Measurements from ENCODE around the gene TSKS. TPM values are rescaled to one million over a fixed set of nuclear protein-coding genes. Genes with fewer than 3 reads are reported as not detected.

TSKS gene
- total RNA-seq, 1 donor from 2014 or later, result 0.24 TPM

GRCh38 chr19:49691243-49692146 is 71.6 kb downstream of the TSKS start:
- intact Hi-C loops (cut with DNase I), result no loop called here
- DNase-seq (ENCODE audit: low spot score), result no peak

GRCh38 chr19:49690656-49691242 is 72.4 kb downstream of the TSKS start, which contains the start of gene CPT1C:
TSS of gene CPT1C (plus strand) at chr19:49691116. CDS start at chr19:49692253, 1,137 bp downstream.
- intact Hi-C loops (cut with DNase I), result no loop called here
- DNase-seq (ENCODE audit: low spot score), result peak; percentile 86

DNA sequence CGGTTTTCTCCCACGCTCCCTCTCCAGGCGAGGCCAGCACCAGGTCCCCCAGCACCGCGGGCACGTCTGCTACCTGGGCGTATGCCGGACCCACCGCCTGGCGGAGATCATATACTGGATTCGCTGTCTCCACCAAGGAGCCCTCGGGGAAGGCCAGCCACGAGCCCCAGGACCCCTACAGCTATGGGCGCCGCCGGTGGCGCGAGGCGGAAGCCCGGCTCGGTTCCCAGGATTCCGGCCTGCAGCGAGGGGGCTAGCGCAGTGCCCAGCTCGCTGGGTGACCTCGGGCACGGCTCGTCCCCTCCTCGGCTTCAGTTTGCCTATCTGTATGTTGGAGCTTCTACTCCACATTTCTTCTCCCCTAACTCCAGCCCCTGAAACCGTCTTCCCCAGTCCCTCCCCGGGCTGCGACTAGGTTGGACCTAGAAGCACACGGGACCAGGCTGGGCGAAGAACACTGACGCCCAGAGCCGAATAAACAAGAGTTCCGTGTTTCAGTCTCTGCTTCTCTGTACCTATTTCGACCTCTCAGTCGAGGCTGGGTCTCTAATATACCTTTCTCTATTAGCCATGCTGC is 72.9 kb downstream of the TSKS start:
- intact Hi-C loops (cut with DNase I), result no loop called here
- no peak for DNase-seq (ENCODE audit: low spot score)

Small RNAs within 50 kb of the gene (microRNA-seq; reads per million reads assigned to microRNA genes)
- not detected for gene MIR6799

Other genes starting within 250 kb of the TSKS start
- 14.0 TPM for gene RCN3, start 235.3 kb downstream of the TSKS start, total RNA-seq
- gene NOSIP, start 182.8 kb downstream of the TSKS start, total RNA-seq, result 34.5 TPM
- 0.40 TPM for gene PRRG2, start 182.0 kb downstream of the TSKS start, total RNA-seq
- 15.9 TPM for gene PRR12, start 172.1 kb downstream of the TSKS start, total RNA-seq
- 171 TPM for gene RRAS, start 123.2 kb downstream of the TSKS start, total RNA-seq
- gene SCAF1, start 121.1 kb downstream of the TSKS start, total RNA-seq, result 53.1 TPM
- gene IRF3, start 97.4 kb downstream of the TSKS start, total RNA-seq, result 33.7 TPM
- gene BCL2L12, start 97.4 kb downstream of the TSKS start, total RNA-seq, result 8.9 TPM
- gene PRMT1, start 86.0 kb downstream of the TSKS start, total RNA-seq, result 124 TPM
- 0.19 TPM for gene ADM5, start 73.7 kb downstream of the TSKS start, total RNA-seq
- gene CPT1C, start 72.2 kb downstream of the TSKS start, total RNA-seq, result 3.1 TPM
- 63.9 TPM for gene AP2A1, start 3.7 kb upstream of the TSKS start, total RNA-seq
- gene FUZ, start 50.0 kb upstream of the TSKS start, total RNA-seq, result 13.7 TPM
- 33.0 TPM for gene MED25, start 55.0 kb upstream of the TSKS start, total RNA-seq
- 95.8 TPM for gene PTOV1, start 87.9 kb upstream of the TSKS start, total RNA-seq
- 49.5 TPM for gene PNKP, start 104.3 kb upstream of the TSKS start, total RNA-seq
- gene AKT1S1, start 114.0 kb upstream of the TSKS start, total RNA-seq, result 35.8 TPM
- gene TBC1D17, start 114.4 kb upstream of the TSKS start, total RNA-seq, result 48.0 TPM
- gene IL4I1, start 133.6 kb upstream of the TSKS start, total RNA-seq, result 1.2 TPM
- 10.6 TPM for gene ATF5, start 165.9 kb upstream of the TSKS start, total RNA-seq
- gene NUP62, start 166.2 kb upstream of the TSKS start, total RNA-seq, result 26.8 TPM
- gene SIGLEC11, start 197.9 kb upstream of the TSKS start, total RNA-seq, result 0.27 TPM